HG03045 (cell line): Measurements from ENCODE around the gene RAI14.

ENCODE experiments used
- ATAC-seq: cut with Tn5 transposase; IDR thresholded peaks from one replicate; pipeline ENCODE4 v1.9.1; 2021; ENCODE audit warnings: mild to moderate bottlenecking, moderate library complexity; ENCODE audit not compliant: unreplicated experiment

Gene RAI14

DNA sequence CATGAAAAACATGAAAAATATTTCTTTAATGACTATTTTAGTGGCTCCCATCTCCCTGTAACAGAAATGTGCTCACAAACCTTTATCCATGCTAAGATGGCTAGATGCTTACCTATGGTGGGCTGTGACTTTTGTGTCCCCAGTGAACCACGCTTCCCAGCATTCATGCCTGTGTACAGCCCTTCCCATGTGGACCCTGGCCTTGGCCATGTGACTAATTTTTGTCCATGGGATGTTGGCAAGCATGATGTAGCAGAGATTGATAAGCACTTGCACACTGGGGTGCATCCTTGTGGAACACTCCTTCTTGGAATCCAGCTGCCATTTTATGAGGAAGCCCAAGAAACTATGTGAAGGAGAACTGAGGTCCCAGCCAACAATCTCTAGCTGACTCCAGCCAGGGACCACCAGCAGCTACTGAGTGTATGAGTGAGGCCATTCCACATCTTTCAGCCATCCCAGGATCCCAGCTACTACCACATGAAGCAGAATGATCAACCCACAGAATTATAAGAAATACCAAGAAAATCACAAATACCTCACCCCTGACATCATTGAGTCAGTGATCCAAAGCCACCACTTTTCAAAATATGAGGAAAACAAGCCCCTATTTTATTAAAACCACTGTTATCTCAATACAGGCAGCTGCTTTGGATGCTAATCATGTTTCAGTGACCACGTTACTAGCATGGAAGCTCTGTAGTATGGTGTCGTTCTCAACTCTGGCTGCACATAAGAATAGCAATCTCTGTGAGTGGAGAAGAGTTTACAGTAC, 16.1 kb upstream of the RAI14 start:
- no peak for ATAC-seq

GRCh38 chr5:34648039-34648839, 7.9 kb upstream of the RAI14 start:
- no peak for ATAC-seq

DNA sequence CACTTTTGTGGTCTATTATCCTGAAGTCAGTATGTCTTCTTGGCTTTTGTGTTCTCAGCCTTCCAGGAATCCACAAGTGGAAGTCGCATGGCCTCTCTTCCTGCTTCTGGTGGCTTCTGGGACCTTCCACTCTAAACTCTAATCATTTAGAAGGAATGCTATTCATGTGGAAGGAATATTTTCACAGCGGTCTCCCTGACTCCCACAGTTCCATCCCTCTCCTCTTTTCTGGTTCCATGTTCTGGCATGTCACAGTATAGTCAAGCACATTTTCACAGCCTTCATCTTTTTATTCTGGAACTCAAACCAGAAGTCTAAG, 7.3 kb upstream of the RAI14 start:
- ATAC-seq: no peak

GRCh38 chr5:34651791-34652190, 4.3 kb upstream of the RAI14 start:
- no peak for ATAC-seq

- ATAC-seq: no peak
Measured at GRCh38 chr5:34652466-34652865, 3.7 kb upstream of the RAI14 start.

DNA sequence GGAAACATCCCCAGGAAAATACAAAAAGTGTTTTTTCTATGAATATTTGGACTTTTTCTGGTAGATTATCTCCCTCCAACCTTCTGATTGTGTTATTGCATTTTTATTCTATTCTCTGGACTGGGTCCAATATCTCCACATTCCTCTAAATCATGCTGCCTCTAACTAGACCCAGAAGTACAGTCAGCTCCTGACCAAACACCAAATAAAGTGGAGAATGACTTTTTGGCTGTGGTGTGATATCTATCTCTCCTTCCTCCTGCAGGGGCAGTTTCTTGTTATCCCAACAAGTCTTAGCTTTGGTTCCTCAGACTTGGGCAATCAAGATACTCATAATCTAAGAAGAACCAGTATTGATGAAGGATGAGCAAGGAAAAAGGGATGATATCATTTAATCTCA, 3.2 kb upstream of the RAI14 start:
- ATAC-seq: no peak

DNA sequence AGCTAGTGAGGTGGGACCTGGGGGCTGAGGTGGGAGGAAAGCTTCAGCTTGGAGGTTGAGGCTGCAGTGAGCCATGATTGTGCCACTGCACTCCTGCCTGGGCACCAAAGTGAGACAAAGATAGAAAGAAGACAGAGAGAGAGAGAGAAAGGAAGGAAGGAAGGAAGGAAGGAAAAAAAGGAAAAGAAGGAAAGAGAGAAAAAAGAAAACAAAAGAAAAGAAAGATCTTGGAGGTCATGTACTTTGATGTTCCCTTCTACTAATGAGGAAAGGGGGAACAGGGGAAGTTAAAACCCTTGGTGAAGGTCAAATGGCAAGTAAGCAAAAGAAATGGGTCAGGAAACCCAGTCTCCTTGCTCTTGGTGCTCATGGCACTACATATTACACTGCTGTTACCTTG, 2.4 kb upstream of the RAI14 start:
- ATAC-seq: no peak

DNA sequence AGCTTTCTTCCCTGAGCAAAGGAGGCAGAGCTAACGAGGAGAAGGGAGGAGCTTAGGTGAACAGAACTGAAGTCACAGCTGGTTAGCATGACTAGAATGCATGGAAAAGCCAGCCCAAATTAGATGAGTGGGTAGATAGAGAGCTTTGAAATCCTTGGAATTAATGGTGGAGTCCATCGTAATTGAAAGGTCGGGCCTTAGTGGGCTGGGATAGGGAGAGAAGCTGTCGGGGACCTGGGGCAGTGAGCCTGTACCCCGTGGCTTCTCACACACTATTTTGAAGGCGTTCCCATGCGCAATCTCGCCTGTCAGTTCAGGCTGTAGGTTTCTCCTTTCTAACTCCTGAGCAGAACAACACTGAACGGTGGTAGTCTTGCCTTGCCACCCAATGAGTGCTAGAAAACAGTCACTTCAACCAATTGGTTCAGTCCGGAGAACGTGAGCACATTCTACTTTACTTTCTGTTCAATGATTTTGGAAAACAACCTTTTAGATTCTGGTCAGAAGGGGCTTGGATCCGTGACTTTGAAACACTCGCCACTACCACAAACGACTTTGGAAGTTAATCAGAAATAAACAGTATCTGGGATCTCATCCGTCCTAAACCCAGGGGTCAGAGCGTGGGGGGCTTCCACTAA, 655 bp upstream of the RAI14 start:
- no peak for ATAC-seq

DNA sequence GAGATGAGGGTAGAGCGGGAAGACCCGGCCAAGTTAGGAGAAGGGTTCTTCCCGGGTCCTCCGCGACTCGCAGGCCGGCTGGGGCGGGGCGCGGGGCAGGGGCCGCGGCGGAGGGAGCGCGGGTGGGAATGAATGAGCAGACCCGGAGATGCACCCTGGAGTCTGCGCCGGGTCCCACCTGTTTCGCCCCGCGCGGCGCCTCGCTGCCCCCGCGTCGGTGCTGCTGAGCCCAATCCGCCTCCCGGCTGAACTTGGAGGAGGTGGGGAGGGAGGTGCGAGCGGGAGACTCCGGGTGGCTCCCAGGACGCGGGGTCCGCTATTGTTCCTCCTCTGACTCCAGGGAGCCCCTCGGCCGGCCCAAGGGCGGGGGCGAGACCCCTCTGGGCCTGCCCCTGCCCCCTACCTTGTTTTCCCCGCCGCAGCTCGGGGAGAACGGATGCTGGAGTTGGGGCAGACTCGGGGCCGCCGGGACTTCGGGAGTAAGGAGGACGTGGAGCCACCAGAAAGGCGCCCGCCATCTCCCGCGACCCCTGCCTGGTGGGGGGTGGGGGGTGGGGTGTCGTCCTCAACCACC, 659 bp downstream of the RAI14 start:
- no peak for ATAC-seq

DNA sequence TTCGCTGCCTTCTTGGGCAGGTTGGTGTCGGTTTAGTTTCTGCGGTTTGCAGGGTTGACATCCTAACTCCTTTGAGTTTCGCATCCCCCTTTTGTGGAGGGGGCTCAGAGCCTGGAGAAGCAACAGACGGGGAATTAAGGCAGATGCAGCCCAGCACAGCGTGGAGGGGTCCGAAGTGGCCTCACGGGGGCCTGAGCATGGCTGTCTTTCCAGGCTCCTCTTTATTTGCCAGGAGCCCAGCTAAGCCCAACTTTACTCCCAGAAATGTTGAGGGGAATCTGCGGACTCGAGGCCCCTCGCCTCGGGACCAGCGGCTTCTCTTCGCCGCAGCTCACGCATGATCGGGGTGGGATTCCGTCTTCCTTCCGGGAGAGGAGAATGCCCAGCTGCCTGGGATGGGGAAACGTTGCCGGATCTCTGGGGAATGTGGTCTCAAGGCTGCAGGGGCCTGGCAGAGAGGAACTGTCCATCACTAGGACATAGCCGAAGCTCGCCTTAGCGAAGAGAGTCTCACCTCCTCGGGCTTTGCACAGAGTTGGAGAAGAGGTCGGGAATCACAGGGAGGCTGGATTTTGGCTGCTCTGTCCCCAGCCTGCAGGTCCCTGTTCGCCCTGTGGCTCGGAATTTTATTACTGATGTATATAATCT, 1.3 kb downstream of the RAI14 start:
- ATAC-seq: no peak

DNA sequence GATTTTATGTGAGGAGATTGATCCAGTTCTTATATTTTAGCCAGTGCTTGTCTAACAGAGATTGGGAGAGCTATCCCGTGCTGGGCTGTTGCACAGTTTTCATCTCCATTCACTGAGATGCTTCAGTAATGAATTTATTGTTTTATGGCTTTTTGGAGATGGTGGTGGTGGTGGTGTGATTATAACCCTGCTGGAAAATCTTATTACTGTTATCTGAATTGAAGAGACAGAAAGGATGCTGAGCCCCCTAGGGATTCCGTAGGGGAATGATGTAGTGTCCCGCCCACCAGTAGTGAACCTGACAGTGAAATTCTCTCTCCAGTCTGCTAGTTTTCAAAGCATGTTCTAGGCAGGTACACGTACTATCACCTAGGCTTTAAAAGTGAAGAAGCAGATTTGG, 1.9 kb downstream of the RAI14 start:
- ATAC-seq: no peak

- no peak for ATAC-seq
Measured at GRCh38 chr5:34659168-34659567, 3.0 kb downstream of the RAI14 start.

DNA sequence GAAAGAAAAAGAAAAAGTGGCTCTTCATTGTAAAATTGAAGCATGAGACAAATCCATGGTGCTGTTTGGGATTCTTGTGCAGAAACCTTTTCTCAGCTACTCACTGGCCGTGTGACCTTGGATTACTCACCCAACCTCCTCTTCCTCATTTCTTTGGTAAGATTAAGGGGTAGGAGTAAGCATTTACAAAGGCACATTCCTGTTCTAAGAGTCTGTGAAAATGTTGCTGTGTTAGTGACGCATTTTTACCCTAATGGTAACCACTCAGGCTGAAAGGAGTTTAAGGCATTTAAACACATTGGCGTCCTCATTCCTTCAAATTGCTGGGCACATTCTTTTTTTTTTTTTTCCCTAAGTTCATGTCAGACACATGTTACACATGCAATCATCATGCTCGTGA, 4.3 kb downstream of the RAI14 start:
- ATAC-seq: no peak

GRCh38 chr5:34663771-34664496, 7.8 kb downstream of the RAI14 start:
- ATAC-seq: no peak

DNA sequence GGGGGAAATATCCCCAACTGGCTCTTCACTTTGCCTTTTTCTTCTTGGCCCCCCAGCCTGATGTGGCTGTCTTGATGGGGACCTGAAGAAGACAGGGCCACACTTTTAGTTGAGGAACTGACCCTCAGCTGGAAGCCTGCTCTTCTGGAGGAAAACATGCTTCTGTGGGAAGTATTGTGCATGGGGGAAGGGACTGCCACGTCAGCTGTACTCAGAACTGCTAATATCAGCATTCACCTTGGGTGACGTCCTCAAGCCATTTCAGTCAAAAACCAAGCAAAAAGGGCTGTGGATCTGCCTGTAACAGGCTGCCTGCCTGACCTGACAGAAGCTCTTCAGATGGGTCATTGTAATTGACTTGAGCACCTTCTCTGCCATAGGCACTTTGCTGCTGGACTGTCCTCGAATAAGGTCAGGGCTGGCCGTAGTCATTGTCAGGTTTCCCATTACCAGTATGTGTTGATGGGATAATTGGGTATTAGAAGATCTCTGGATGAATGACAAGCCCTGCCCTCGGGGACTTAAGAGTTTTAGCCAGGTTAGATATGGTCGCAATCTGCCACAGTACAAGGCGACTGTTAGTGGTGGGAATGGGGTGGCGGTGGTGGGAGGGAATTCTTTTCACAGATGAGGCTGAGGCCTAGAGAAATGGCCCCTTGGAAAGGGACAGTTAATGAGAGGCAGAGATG, 10.4 kb downstream of the RAI14 start:
- no peak for ATAC-seq

DNA sequence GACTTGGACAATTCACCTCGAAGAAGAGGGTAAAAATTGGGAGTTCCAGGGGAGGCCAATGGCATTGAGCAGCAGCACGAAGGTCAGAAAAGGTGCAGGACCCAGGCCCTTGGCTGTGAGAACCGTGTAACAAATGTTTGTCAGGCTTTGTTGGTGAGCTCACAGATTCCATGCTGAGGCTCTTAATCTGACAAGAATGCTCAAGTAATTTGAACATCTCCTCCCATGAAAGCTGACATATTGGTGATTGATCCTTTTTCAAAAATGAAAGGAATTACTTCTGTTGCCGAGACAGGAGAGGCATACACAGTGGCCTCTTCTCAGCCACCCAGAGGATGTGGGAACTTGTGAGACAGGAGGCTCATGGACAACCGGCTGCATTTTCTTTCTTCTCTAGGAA, 11.6 kb downstream of the RAI14 start:
- no peak for ATAC-seq

DNA sequence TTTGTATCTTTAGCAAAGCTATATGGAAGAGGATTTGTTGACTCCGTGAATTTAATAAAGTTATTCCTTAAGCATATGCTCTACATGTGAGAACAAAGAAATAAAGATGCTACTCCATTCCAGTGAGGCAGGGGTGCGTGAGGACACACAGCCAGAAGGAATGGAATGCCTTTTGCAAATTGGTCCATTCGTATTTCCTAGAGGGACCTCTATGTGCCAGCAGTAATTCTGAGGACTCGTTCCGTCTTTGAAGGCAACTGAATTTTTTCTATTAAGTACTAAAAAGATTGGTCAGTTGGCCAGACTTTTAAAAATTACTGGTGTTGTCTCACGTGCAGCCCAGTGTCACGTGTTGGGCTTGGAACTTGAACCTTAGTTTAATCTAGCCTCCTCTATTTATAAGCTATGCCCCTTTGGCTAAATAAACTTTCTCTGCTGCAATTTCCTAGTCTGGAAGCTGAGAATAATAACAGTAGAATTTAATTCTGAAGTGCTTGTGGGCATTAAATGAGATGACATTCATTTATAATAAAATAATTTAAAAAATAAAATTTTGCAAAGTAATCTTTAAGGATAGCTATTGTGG, 13.9 kb downstream of the RAI14 start:
- ATAC-seq: no peak

DNA sequence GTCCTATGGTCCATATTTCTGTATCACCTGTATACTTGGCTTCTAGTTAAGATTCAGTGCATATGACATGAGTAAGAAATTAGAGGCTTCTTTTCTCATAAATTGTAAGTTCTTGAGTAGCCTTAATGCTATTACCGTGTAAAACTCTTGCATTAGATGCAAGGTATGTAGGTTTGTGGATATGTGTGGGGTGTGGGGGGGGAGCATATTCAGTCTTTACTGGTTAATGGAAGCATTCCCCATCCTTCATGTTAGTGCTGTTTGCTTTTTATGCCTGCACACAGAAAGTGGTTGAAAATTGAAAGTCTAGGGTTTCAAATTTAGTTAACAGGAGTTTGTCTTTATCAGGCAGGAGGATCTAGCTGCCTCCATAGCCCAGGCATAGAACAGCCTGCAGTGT, 16.1 kb downstream of the RAI14 start:
- ATAC-seq: no peak

DNA sequence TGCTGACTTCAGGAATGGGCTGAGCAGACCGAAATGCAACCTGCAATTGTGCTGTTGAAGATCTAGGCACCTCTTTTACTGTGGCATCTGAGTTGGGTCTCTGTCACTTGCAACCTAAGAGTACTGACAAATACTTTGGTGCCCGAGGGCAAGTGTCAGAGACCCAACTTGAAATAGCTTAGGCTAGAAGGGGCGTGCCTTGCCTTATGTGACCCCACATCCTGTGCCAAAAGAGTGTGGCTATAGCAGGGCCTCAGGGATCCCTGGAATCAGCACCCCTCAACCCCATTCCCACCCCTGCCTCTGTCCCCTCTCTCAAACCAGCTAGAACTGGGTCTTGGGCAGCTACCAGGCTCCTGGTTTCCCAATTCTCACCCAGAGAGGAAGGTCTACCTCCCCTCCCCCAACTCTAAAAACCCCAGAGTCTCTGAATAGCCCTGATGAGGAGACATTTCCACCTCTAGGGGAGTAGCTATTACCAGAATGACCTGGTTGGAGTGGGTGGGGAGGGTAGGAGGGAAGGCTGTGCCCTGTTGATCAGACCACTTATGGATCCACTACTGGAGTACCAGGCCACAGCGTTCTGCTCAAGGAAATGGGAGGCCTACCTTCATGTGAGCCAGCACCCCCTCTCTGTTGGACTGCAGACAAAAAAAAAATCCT, 17.5 kb downstream of the RAI14 start:
- ATAC-seq: no peak
